Cardiac fibroblast (primary cell): ENCODE results near the gene GABBR1.

ENCODE experiments used
- DNase-seq, 2 donors: peaks; one replicate each; pipeline versions ENCODE4 v3.0.0 to v3.0.0-alpha.2; 2010; ENCODE audit warnings: low read depth in 2 of 2
- H3K4me3 ChIP-seq, 2 donors: replicated peaks in 1 of 2; 1 replicate in 1 of 2; 2 replicates in 1 of 2; pipeline ENCODE4 v1.5.1; 2011; ENCODE audit warnings: low read depth in 2 of 2, low read length in 2 of 2, mild to moderate bottlenecking in 2 of 2, moderate library complexity in 1 of 2
- TF ChIP-seq, protein P1 (sequence below): IDR thresholded peaks from one replicate; pipeline ENCODE4 v1.5.1; 2011; ENCODE audit warnings: low read depth, mild to moderate bottlenecking, low read length, inconsistent platforms

GABBR1 gene

DNA sequence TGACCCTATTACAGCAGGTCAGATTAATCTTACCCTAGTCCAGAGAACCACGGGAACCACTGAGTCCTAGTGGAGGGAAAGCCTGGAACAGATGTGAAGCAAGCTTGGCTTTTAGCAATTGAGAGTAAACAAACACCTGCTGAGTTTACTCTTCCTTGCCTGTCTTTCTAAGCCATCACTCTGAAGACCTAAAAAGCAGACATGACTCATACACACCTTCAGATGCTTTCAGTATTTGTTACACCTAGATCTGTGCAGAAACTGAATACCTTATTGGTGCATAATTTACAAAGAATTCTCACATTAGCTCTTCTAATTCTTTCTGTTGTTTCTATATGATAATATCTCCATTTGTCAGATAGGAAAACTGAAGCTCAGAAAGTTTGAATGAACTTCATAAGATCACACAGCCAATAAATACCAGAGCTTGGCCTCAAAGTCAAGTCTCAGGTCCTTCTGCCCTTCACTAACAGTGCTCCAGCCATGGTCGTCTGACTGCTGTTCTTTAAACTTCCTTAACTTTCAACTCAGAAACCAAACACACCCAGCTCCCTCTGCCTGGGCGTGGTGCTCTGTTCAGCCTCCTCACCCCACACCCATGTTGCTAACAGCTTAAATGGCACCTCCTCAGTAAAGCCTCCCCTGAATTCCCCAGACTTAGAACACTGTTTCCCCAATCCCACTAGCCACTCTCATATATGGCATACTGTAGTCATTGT lies 8.6 kb upstream of the GABBR1 start:
- no peak for DNase-seq
- no peak overlapping the region for H3K4me3 ChIP-seq

GRCh38 chr6:29637247-29637646 lies 4.3 kb upstream of the GABBR1 start:
- DNase-seq: no peak
- TF ChIP-seq, protein P1, sequence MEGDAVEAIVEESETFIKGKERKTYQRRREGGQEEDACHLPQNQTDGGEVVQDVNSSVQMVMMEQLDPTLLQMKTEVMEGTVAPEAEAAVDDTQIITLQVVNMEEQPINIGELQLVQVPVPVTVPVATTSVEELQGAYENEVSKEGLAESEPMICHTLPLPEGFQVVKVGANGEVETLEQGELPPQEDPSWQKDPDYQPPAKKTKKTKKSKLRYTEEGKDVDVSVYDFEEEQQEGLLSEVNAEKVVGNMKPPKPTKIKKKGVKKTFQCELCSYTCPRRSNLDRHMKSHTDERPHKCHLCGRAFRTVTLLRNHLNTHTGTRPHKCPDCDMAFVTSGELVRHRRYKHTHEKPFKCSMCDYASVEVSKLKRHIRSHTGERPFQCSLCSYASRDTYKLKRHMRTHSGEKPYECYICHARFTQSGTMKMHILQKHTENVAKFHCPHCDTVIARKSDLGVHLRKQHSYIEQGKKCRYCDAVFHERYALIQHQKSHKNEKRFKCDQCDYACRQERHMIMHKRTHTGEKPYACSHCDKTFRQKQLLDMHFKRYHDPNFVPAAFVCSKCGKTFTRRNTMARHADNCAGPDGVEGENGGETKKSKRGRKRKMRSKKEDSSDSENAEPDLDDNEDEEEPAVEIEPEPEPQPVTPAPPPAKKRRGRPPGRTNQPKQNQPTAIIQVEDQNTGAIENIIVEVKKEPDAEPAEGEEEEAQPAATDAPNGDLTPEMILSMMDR: no peak
- no peak overlapping the region for H3K4me3 ChIP-seq

More for the DNA sequence above, 8.6 kb upstream of the GABBR1 start:
- TF ChIP-seq, protein P1: no peak

GRCh38 chr6:29633534-29633905 lies 537 bp upstream of the GABBR1 start:
- TF ChIP-seq, protein P1: no peak
- no peak for DNase-seq
- peak overlapping the region; percentile 63 to 69 for H3K4me3 ChIP-seq

DNA sequence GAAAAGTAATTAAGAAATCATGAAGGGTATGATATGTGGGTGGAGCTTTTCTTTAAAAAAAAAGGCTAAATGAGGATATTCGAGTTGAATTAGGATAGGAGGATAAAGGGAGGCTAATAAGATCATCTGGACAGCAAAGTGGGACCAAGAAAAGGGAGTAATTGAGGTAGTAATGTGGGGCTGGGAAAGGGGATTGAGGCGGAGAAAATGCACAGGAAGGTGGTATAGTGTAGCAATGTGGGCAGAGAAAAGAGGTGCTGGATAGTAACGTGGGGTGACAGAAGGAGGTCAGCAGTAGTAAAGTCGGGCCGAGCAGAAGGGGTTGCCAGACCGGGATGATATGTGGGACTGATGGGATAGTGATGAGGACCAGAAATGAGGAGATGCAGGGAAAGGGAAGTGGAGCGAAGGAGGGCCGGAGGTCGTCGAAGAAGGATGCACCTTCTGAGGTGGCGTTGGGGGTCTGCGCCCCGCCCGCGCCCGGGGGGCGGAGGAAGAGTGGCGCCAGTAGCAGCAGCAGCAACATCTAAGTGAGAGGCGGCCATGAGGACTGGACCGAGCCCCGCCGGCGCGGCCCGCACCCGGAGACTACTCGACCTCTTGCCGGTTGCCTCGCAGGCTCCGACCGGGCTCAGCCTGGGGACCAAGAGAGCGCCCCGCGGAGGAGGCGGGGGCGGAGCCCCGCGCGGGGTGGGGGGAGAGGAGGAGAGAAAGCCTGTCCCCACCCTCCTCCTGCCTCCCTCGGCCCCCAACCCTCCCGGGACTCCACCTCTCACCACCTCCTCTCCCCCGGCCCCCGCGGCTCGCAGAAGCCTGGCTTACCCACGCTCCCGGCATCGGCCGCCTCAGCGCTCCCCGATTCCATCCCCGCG lies 887 bp downstream of the GABBR1 start:
- peak; percentile 51 to 78 for DNase-seq
- peak overlapping the region; percentile 63 to 69 for H3K4me3 ChIP-seq
- TF ChIP-seq, protein P1: no peak

GRCh38 chr6:29631209-29631810 lies 1.7 kb downstream of the GABBR1 start:
- DNase-seq: peak in 1 of 2 donors; percentile 8
- TF ChIP-seq, protein P1: no peak
- peak overlapping the region; percentile 15 to 18 for H3K4me3 ChIP-seq

- TF ChIP-seq, protein P1: no peak
- no peak overlapping the region for H3K4me3 ChIP-seq
- DNase-seq: no peak
Measured at GRCh38 chr6:29630315-29630714, 2.7 kb downstream of the GABBR1 start.
